Trophoblast cell (in vitro differentiated cells and primary cell): Measurements from ENCODE around the gene CDK7.
A peak's percentile ranks its signal among the peaks of the same experiment; 100 is the strongest.

Source experiments
- DNase-seq, 2 donors: peaks; one replicate each; pipeline ENCODE4 v3.0.0-alpha.2; 2016
- H2AFZ ChIP-seq: 2 replicates; pipeline ENCODE4 v1.6.1; 2013; ENCODE audit warnings: low read length, moderate library complexity, mild to moderate bottlenecking; ENCODE audit not compliant: insufficient read depth, poor library complexity
- H2AK5ac ChIP-seq: 2 replicates; pipeline ENCODE4 v1.6.1; 2013; ENCODE audit warnings: mild to moderate bottlenecking, low read length
- H2BK120ac ChIP-seq: 2 replicates; pipeline ENCODE4 v1.6.1; 2013; ENCODE audit warnings: low read length, mild to moderate bottlenecking, moderate library complexity; ENCODE audit not compliant: insufficient read depth, poor library complexity
- H2BK12ac ChIP-seq: 2 replicates; pipeline ENCODE4 v1.6.1; 2013; ENCODE audit warnings: mild to moderate bottlenecking, low read length, moderate library complexity
- H2BK5ac ChIP-seq: 2 replicates; pipeline ENCODE4 v1.6.1; 2013; ENCODE audit warnings: low read length, low read depth, moderate library complexity, mild to moderate bottlenecking; ENCODE audit not compliant: poor library complexity
- H3K14ac ChIP-seq: 2 replicates; pipeline ENCODE4 v1.6.1; 2013; ENCODE audit warnings: mild to moderate bottlenecking, low read length
- H3K18ac ChIP-seq: 2 replicates; pipeline ENCODE4 v1.6.1; 2013; ENCODE audit warnings: mild to moderate bottlenecking, low read length
- H3K23ac ChIP-seq: 2 replicates; pipeline ENCODE4 v1.6.1; 2013; ENCODE audit warnings: low read length
- H3K27ac ChIP-seq: 2 replicates; pipeline ENCODE4 v1.5.1; 2013; ENCODE audit warnings: low read depth, mild to moderate bottlenecking, inconsistent platforms, low read length, moderate library complexity
- H3K27me3 ChIP-seq: 2 replicates; pipeline ENCODE4 v1.6.1; 2013; ENCODE audit warnings: inconsistent platforms, mild to moderate bottlenecking, low read length, moderate library complexity; ENCODE audit not compliant: insufficient read depth
- H3K36me3 ChIP-seq, 2 experiments: 1 replicate in 1 of 2; 2 replicates in 1 of 2; pipeline ENCODE4 v1.6.1; 2013; ENCODE audit warnings: low read length in 2 of 2, mild to moderate bottlenecking in 2 of 2, moderate library complexity in 1 of 2; ENCODE audit not compliant: insufficient read depth in 2 of 2, control insufficient read depth in 1 of 2
- H3K4ac ChIP-seq: 2 replicates; pipeline ENCODE4 v1.6.1; 2013; ENCODE audit warnings: low read depth, mild to moderate bottlenecking, low read length, moderate library complexity
- H3K4me1 ChIP-seq, 2 experiments: 1 replicate in 1 of 2; 2 replicates in 1 of 2; pipeline ENCODE4 v1.6.1; 2013; ENCODE audit warnings: low read length in 2 of 2, mild to moderate bottlenecking in 2 of 2, moderate library complexity in 1 of 2; ENCODE audit not compliant: insufficient read depth in 2 of 2, control insufficient read depth in 1 of 2
- H3K4me2 ChIP-seq: 2 replicates; pipeline ENCODE4 v1.6.1; 2013; ENCODE audit warnings: inconsistent platforms, mild to moderate bottlenecking, low read length, moderate library complexity
- H3K4me3 ChIP-seq: 2 replicates; pipeline ENCODE4 v1.5.1; 2013; ENCODE audit warnings: mild to moderate bottlenecking, low read depth, low read length, inconsistent platforms
- H3K79me1 ChIP-seq: one replicate; pipeline ENCODE4 v1.6.1; 2013; ENCODE audit warnings: low read length
- H3K79me2 ChIP-seq: 2 replicates; pipeline ENCODE4 v1.6.1; 2013; ENCODE audit warnings: low read length, mild to moderate bottlenecking; ENCODE audit not compliant: control insufficient read depth, insufficient read depth, poor library complexity
- H3K9ac ChIP-seq: 2 replicates; pipeline ENCODE4 v1.6.1; 2013; ENCODE audit warnings: mild to moderate bottlenecking, low read length
- H3K9me3 ChIP-seq: 2 replicates; pipeline ENCODE4 v1.6.1; 2013; ENCODE audit warnings: low read depth, mild to moderate bottlenecking, control low read depth, inconsistent platforms, low read length; ENCODE audit not compliant: insufficient read depth
- H4K12ac ChIP-seq: 2 replicates; pipeline ENCODE4 v1.6.1; 2013; ENCODE audit warnings: low read depth, mild to moderate bottlenecking, low read length, moderate library complexity
- H4K8ac ChIP-seq: 2 replicates; pipeline ENCODE4 v1.6.1; 2013; ENCODE audit warnings: low read depth, mild to moderate bottlenecking, low read length, moderate library complexity
- H4K91ac ChIP-seq: one replicate; pipeline ENCODE4 v1.6.1; 2013; ENCODE audit warnings: low read depth, mild to moderate bottlenecking, low read length, moderate library complexity
- whole genome bisulfite sequencing: extraction: QIAGEN DNeasy Blood & Tissue Kit; methylation state at CpG from one replicate; pipeline ENCODE4 v1.1.7; 2013; ENCODE audit warnings: missing lambda C conversion rate; ENCODE audit not compliant: insufficient read length, insufficient coverage; ENCODE audit errors: extremely low coverage; 5-methylcytosine and 5-hydroxymethylcytosine counted together

Gene CDK7

DNA sequence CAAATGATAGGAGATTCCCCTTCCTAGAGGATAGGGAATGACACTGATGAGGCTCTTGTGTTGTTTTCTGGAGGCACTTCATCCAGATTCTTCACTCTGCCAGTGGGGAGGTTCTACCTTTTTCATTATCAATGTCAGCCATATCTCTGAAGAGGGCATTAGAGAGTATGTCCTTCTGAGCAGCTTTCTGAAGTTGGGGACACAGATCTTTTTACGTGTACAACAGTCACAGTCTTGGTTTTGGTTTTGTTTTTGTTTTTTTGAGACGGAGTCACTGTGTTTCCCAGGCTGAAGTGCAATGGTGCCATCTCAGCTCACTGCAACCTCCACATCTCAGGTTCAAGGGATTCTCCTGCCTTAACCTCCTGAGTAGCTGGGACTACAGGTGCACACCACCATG is 22.7 kb upstream of the CDK7 start:
- H2AFZ ChIP-seq, result no peak overlapping the region
- no peak overlapping the region for H3K4me3 ChIP-seq
- H3K18ac ChIP-seq, result no peak overlapping the region
- no peak overlapping the region for H4K8ac ChIP-seq
- H3K79me1 ChIP-seq, result no peaks in the 10 kb centered on the region
- H3K9me3 ChIP-seq, result no peaks in the 10 kb centered on the region
- H2BK12ac ChIP-seq, result no peak overlapping the region
- no peaks in the 10 kb centered on the region for H3K79me2 ChIP-seq
- no peak overlapping the region for H3K27ac ChIP-seq
- H4K91ac ChIP-seq, result no peak overlapping the region
- WGBS, result no CpG with 5 or more reads among the region's 2 CpGs
- no peak overlapping the region for H2BK120ac ChIP-seq
- no peak overlapping the region for H3K4me2 ChIP-seq
- no peak overlapping the region for H3K4ac ChIP-seq
- DNase-seq, result no peak
- no peak overlapping the region for H3K9ac ChIP-seq
- H2AK5ac ChIP-seq, result no peak overlapping the region
- H3K27me3 ChIP-seq, result no peaks in the 10 kb centered on the region
- H2BK5ac ChIP-seq, result no peak overlapping the region
- H3K36me3 ChIP-seq, result peaks cover 2 to 4% of the 10 kb centered on the region in 2 experiments
- no peak overlapping the region for H3K23ac ChIP-seq
- H3K14ac ChIP-seq, result no peak overlapping the region
- no peak overlapping the region for H4K12ac ChIP-seq
- no peaks in the 10 kb centered on the region for H3K4me1 ChIP-seq

DNA sequence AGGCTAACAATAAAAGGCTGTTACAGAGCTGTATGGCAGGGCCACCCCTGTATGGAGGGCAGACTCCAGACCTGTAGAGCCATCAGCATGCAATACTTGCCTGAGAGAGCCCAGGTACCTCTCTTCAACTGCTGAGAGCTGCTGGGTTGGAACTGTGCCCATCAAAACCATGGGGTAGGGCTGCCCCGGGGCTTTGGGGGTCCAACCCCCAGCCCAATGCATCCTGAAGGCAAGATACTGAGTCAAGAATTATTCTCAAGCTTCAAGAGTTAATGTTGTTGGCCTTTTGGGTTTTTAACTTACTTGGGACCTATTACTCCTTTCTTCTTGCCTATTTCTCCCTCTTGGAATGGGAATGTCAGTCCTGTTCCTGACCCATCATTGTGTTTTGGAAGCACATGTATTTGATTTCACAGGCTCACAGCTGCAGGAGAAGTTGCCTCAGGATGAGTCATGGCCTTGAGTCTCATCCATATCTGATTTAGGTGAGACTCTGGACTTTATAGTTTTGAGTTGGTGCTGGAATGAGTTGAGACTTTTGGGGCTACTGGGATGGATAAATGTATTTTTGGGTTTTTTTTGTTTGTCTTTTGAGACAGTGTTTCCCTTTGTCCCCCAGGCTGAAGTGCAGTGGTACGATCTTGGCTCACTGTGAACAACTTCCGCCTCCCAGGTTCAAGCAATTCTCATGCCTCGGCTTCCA is 21.0 kb upstream of the CDK7 start:
- H3K9me3 ChIP-seq, result no peaks in the 10 kb centered on the region
- H2AFZ ChIP-seq, result no peak overlapping the region
- H3K27ac ChIP-seq, result no peak overlapping the region
- no peak overlapping the region for H3K4me3 ChIP-seq
- peak; percentile 13 to 59 for DNase-seq
- peaks cover 4% of the 10 kb centered on the region for H3K79me1 ChIP-seq
- no peak overlapping the region for H2BK120ac ChIP-seq
- peaks cover 2 to 3% of the 10 kb centered on the region in 2 experiments for H3K36me3 ChIP-seq
- H3K9ac ChIP-seq, result no peak overlapping the region
- no peak overlapping the region for H4K12ac ChIP-seq
- H2BK5ac ChIP-seq, result peak overlapping the region; percentile 55
- peaks cover 3% of the 10 kb centered on the region for H3K79me2 ChIP-seq
- no peaks in the 10 kb centered on the region for H3K4me1 ChIP-seq
- H4K8ac ChIP-seq, result no peak overlapping the region
- H2BK12ac ChIP-seq, result no peak overlapping the region
- no peak overlapping the region for H3K14ac ChIP-seq
- peak overlapping the region; percentile 62 for H4K91ac ChIP-seq
- no peak overlapping the region for H3K18ac ChIP-seq
- no CpG with 5 or more reads among the region's 4 CpGs for WGBS
- H3K27me3 ChIP-seq, result no peaks in the 10 kb centered on the region
- no peak overlapping the region for H3K4me2 ChIP-seq
- no peak overlapping the region for H3K4ac ChIP-seq
- no peak overlapping the region for H3K23ac ChIP-seq
- H2AK5ac ChIP-seq, result no peak overlapping the region

DNA sequence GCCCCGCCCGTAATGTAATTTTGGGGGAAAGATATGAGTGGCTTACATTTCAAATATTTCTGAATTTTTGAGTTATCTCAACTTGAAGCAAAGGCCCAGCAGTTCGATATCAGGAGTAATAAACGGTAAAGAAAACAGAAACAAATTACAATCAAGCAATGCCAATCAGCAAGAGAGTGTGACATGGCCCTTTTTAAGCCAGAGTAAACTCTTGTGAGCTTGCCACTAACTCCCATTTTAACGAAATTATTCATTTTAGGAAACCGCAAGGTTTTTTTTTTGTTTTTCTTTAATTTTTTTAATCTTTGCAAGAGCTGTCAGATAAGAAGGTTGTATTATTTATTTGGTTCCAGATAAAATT is 17.6 kb upstream of the CDK7 start:
- Histone ChIP-seq H3K4me2 (peak overlapping the region; percentile 84), H3K9ac (no peak overlapping the region), H3K4me1 (no peaks in the 10 kb centered on the region), H3K27ac (no peak overlapping the region), H2BK12ac (no peak overlapping the region), H4K91ac (no peak overlapping the region), H3K14ac (no peak overlapping the region), H2AK5ac (no peak overlapping the region), H3K9me3 (no peaks in the 10 kb centered on the region), H3K4me3 (no peak overlapping the region), H3K27me3 (no peaks in the 10 kb centered on the region), H3K79me2 (peaks cover 3% of the 10 kb centered on the region), H2BK120ac (no peak overlapping the region), H3K18ac (no peak overlapping the region), H3K79me1 (peaks cover 4% of the 10 kb centered on the region), H3K4ac (no peak overlapping the region), H4K12ac (no peak overlapping the region), H3K23ac (no peak overlapping the region), H4K8ac (peak overlapping the region; percentile 28), H3K36me3 (peaks cover 0 to 3% of the 10 kb centered on the region in 2 experiments), H2AFZ (no peak overlapping the region), H2BK5ac (no peak overlapping the region)
- WGBS, result no CpG with 5 or more reads among the region's 6 CpGs
- peak in 1 of 2 donors; percentile 20 for DNase-seq

DNA sequence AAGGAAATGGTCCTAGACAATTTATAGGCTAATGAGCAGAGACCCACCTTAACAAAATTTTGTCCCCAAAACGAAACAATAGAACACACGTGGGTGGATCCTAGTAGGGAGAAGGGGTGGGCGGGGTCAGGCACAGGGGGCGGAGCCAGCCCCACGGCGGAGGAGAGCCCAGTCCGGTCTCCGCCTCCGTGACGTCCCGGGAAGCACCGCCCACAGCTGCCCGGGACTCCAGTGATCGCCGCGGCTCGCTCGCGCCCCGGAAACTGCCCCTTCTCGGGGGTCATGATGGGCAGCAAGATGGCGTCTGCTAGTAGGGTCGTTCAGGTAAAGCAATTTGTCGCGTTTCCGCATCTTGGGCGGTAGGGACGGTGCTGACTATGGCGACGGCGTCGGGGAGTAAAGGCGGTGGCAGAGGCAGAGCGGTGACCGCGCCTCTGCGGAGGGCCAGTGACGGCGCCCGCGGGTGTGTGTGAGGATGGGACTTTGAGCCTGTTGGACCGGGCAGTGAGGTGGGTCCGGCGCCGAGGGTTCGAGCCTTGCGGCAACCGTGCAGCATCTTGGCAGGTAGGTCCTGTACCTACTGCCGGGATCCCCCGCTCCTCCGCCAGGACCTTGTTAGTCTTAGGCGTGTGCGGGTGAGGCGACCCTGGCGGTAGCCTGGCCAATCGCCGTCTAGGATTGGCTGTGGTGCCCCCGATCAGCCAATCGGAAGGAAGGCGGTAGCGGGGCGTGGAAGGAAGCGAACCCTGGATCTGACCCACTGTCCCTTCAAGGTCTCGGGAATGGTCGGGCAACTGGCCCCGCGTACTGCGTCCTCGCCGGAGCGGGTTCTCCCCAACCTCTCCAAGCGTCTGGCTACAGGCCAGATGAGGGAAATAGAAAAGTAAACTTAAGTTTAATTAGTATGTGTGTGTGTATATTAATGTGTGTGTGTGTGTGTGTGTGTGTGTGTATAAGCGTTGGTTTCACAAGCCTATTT is 16.8 kb upstream of the CDK7 start:
- H3K27ac ChIP-seq, result peak overlapping the region; percentile 79
- H3K4me1 ChIP-seq, result no peaks in the 10 kb centered on the region
- peak overlapping the region; percentile 96 for H2BK120ac ChIP-seq
- H3K27me3 ChIP-seq, result no peaks in the 10 kb centered on the region
- H3K79me1 ChIP-seq, result peaks cover 4% of the 10 kb centered on the region
- peak overlapping the region; percentile 96 for H3K9ac ChIP-seq
- H3K4me3 ChIP-seq, result peak overlapping the region; percentile 99
- WGBS, result no CpG with 5 or more reads among the region's 73 CpGs
- H2AFZ ChIP-seq, result peak overlapping the region; percentile 96
- DNase-seq, result peak; percentile 87 to 89
- H3K18ac ChIP-seq, result peak overlapping the region; percentile 98
- H3K23ac ChIP-seq, result no peak overlapping the region
- peak overlapping the region; percentile 91 for H3K4ac ChIP-seq
- H4K91ac ChIP-seq, result peak overlapping the region; percentile 99
- H2BK5ac ChIP-seq, result peak overlapping the region; percentile 89
- H4K12ac ChIP-seq, result peak overlapping the region; percentile 89
- H3K14ac ChIP-seq, result peak overlapping the region; percentile 98
- H3K79me2 ChIP-seq, result peaks cover 3% of the 10 kb centered on the region
- H3K4me2 ChIP-seq, result peak overlapping the region; percentile 84
- no peaks in the 10 kb centered on the region for H3K9me3 ChIP-seq
- peak overlapping the region; percentile 76 for H2BK12ac ChIP-seq
- peaks cover 0 to 3% of the 10 kb centered on the region in 2 experiments for H3K36me3 ChIP-seq
- peak overlapping the region; percentile 97 for H4K8ac ChIP-seq
- peak overlapping the region; percentile 84 for H2AK5ac ChIP-seq
